Stimulated activated CD8-positive, alpha-beta memory T cell treated with anti-CD3 and anti-CD28 coated beads, Interleukin-7, amount 100 ng/mL, for 48 hours (primary cell): ENCODE measurements around the gene ZNF519.
"Not testable (repeated sequence)": the region's sequence is repeated elsewhere in the genome, so short reads cannot be mapped to it uniquely, and the experiment has no call there.

ENCODE experiments used
- DNase-seq, 2 donors: peaks; one replicate each; pipeline ENCODE4 v3.0.0-alpha.2; 2020; ENCODE audit warnings: low read depth in 1 of 2; ENCODE audit errors: extremely low read depth in 1 of 2

ZNF519 gene

GRCh38 chr18:14132271-14132700 is at the start of gene ZNF519:
ZNF519 (minus strand) TSS chr18:14132435; CDS start chr18:14132277, 158 bp downstream.
- DNase-seq: peak; percentile 72 to 89

GRCh38 chr18:14179306-14179705 is 47.1 kb upstream of the ZNF519 start:
- DNase-seq: no peak

GRCh38 chr18:14178321-14179196 is 46.3 kb upstream of the ZNF519 start:
- peak; percentile 73 to 85 for DNase-seq

GRCh38 chr18:14177540-14178320 is 45.5 kb upstream of the ZNF519 start:
- DNase-seq: not testable (repeated sequence)

GRCh38 chr18:14175404-14175803 is 43.2 kb upstream of the ZNF519 start:
- DNase-seq: not testable (repeated sequence)

GRCh38 chr18:14174706-14175085 is 42.5 kb upstream of the ZNF519 start:
- no peak for DNase-seq

- DNase-seq: not testable (repeated sequence)
Measured at GRCh38 chr18:14174002-14174705, 41.9 kb upstream of the ZNF519 start.

GRCh38 chr18:14173116-14173951 is 41.1 kb upstream of the ZNF519 start:
- DNase-seq: not testable (repeated sequence)

GRCh38 chr18:14172142-14173115 is 40.2 kb upstream of the ZNF519 start:
- not testable (repeated sequence) for DNase-seq

- DNase-seq: not testable (repeated sequence)
Measured at GRCh38 chr18:14171301-14172141, 39.3 kb upstream of the ZNF519 start.

- DNase-seq: not testable (repeated sequence)
Measured at GRCh38 chr18:14170367-14171036, 38.3 kb upstream of the ZNF519 start.

GRCh38 chr18:14162915-14163314 is 30.7 kb upstream of the ZNF519 start:
- DNase-seq: not testable (repeated sequence)

GRCh38 chr18:14151564-14152113 is 19.4 kb upstream of the ZNF519 start:
- not testable (repeated sequence) for DNase-seq

GRCh38 chr18:14150766-14151165 is 18.5 kb upstream of the ZNF519 start:
- not testable (repeated sequence) for DNase-seq

GRCh38 chr18:14149916-14150420 is 17.7 kb upstream of the ZNF519 start:
- DNase-seq: not testable (repeated sequence)

GRCh38 chr18:14149121-14149850 is 17.1 kb upstream of the ZNF519 start:
- not testable (repeated sequence) for DNase-seq
